PFSK-1 (cell line): ENCODE data around the gene SMG1.

Experiments
- FOXP2 ChIP-seq: optimal IDR thresholded peaks from 2 replicates; pipeline ENCODE3; 2011; ENCODE audit warnings: borderline replicate concordance, control low read depth, inconsistent platforms; ENCODE audit not compliant: insufficient read depth; ENCODE audit errors: extremely low read length, extremely low read depth
- POLR2AphosphoS5 ChIP-seq: IDR thresholded peaks from 2 replicates; pipeline ENCODE4 v1.6.1; 2012; ENCODE audit warnings: low read depth, mild to moderate bottlenecking, control low read depth, low read length, moderate library complexity
- SIN3A ChIP-seq: IDR thresholded peaks from 2 replicates; pipeline ENCODE4 v1.6.1; 2012; ENCODE audit warnings: mild to moderate bottlenecking, low read length, moderate library complexity, borderline replicate concordance; ENCODE audit not compliant: insufficient read depth
- TAF1 ChIP-seq: IDR thresholded peaks from 2 replicates; pipeline ENCODE4 v1.6.1; 2012; ENCODE audit warnings: low read length, control low read depth, borderline replicate concordance; ENCODE audit not compliant: insufficient read depth
- TF ChIP-seq, protein P1 (sequence below), 2 experiments: IDR thresholded peaks; 2 replicates each; pipeline versions ENCODE4 v1.6.1 to v1.8.0; 2011 to 2012; ENCODE audit warnings: low read depth in 2 of 2, low read length in 2 of 2, control low read depth in 1 of 2, inconsistent platforms in 1 of 2, mild to moderate bottlenecking in 1 of 2, moderate library complexity in 1 of 2; ENCODE audit not compliant: insufficient read depth in 1 of 2

Gene SMG1

DNA sequence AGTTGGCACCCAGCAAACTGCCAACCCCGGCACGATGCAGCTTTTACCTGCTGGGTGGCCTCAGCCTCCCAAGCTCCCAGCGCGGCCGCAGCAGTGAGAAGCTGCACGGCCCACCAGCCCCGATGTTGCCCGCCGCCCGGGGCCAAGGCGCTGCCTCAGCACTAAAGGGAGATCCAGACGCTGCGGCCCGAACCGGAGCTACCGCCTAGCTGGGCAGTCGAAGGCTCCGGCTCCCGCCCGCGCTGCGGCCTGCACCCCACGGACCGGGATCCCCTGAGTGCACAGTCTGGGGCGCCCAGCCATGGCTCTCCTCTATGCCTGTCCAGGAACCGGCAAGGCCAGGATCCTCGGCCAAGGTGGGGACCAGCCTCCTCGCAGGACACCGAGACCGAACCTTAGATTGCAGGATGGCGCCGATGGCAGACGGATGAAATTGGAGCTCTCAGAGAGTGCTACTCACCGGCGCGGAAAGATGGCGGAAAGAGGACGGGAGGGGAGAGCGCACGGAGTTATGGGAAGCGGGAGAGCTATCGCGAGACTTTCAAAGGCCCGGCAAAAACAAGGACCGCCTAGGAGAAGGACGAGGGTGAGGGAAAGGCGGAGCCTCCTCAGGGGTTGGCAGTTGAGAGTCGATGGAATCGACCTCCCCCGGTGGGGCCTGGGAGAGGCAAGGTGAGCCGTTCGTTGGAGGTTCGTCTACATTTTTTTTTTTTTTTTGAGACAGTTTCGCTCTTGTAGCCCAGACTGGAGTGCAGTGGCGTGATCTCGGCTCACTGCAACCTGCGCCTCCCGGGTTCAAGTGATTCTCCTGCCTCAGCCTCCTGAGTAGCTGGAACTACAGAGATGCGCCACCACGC lies 136.1 kb downstream of the SMG1 start, which contains the start of gene RPS15A:
RPS15A (minus strand) TSS at position 485 of the 857 bp plus-strand sequence. CDS start 1,221 bp downstream, outside the sequence.
- TF ChIP-seq TAF1 = peak; percentile 96
- TF ChIP-seq SIN3A = no peak
- no peak for TF ChIP-seq FOXP2
- TF ChIP-seq, protein P1, sequence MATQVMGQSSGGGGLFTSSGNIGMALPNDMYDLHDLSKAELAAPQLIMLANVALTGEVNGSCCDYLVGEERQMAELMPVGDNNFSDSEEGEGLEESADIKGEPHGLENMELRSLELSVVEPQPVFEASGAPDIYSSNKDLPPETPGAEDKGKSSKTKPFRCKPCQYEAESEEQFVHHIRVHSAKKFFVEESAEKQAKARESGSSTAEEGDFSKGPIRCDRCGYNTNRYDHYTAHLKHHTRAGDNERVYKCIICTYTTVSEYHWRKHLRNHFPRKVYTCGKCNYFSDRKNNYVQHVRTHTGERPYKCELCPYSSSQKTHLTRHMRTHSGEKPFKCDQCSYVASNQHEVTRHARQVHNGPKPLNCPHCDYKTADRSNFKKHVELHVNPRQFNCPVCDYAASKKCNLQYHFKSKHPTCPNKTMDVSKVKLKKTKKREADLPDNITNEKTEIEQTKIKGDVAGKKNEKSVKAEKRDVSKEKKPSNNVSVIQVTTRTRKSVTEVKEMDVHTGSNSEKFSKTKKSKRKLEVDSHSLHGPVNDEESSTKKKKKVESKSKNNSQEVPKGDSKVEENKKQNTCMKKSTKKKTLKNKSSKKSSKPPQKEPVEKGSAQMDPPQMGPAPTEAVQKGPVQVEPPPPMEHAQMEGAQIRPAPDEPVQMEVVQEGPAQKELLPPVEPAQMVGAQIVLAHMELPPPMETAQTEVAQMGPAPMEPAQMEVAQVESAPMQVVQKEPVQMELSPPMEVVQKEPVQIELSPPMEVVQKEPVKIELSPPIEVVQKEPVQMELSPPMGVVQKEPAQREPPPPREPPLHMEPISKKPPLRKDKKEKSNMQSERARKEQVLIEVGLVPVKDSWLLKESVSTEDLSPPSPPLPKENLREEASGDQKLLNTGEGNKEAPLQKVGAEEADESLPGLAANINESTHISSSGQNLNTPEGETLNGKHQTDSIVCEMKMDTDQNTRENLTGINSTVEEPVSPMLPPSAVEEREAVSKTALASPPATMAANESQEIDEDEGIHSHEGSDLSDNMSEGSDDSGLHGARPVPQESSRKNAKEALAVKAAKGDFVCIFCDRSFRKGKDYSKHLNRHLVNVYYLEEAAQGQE (IDR thresholded peaks at IDR 0.05; ENCODE audit: insufficient read depth in 1 of 2, low read depth in 2 of 2, low read length in 2 of 2) = 0 out of 4 replicates have a peak, but pooled peaks of 1 of the 2 experiments have one; percentile 62
- TF ChIP-seq POLR2AphosphoS5 = peak; percentile 98

DNA sequence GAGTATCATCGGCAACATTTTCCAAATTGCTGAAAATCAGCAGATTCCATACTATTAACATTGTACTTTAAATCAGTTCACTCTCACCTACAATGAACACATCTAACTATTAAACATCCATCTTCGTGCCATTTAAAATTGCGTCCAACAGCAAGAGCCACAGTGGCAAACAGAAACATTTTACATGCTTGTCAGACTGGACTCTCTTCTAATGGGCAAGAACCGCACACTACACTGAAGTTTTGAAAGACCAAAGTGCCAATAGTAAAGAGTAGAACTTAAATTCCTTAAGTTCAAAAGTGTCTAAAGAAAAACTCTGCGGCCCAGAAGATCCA lies 136.7 kb downstream of the SMG1 start:
- TF ChIP-seq POLR2AphosphoS5 (no peak), FOXP2 (no peak), TAF1 (no peak)
- TF ChIP-seq, protein P1 (IDR thresholded peaks at IDR 0.05; ENCODE audit: insufficient read depth in 1 of 2, low read depth in 2 of 2, low read length in 2 of 2) = no peak

DNA sequence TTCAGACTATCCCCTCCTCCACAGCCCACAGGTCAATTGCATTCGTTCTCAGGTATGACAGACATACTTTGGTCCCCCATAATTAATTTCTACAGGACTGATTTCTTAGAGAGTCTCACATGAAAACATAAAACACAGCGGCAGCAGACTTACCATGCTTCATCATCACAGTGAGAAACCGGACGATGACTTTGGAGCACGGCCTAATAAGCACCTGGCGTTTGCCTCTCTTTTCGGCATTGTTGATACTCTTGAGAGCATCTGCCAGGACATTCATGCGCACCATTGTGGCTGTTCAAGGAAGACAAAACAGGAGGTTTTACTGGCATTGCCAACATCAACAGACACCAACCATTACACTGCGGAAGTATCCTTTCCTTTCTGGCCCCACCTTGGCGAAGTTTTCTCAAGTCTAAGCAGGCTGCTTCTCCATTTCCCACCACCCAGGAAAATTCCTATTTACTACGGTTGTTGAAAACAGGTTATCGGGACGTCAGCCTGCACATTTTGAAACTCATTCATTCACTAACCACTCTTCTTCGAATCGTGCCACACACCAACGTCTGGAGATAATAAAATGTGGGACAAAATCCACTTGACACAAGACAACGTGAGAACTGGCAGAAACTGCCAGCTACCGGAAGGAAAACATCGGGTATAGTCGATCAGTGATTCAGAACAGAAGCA lies 137.2 kb downstream of the SMG1 start:
- TF ChIP-seq FOXP2 (no peak), SIN3A (no peak), TAF1 (no peak), POLR2AphosphoS5 (no peak)
- TF ChIP-seq, protein P1 (IDR thresholded peaks at IDR 0.05; ENCODE audit: insufficient read depth in 1 of 2, low read depth in 2 of 2, low read length in 2 of 2) = no peak

DNA sequence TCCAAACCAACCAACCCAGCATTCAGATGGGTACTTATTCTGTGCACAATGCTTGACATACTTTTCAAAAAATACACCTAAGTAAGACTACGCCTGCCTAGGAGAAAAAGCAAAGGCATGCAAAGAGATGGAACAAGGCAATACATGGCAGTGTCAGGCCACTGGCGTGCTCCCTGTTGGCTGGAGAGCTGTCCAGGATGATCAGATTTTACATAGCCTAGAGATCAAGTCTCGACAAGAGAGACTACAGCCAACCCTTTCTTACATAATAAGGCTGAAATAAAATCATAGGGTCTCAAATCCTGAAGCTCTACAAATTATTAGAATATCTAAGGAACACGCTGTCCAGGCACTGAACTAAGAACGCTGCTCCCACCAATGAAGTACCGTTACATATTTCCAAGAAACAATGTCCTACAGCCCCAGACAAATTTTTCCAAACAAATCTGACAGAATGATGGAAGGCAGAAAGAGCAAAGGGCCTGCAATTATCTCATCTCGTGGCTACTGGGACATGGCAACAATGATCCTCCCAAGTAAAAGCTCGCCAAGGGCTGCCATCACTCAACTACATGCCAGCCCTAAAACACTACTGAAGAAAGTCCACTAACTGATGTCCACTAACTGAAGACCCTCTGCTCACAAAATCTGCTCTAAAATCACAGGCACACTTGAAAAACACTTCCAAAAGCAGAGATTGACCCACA lies 141.1 kb downstream of the SMG1 start:
- TF ChIP-seq TAF1 (no peak), SIN3A (no peak), FOXP2 (no peak), POLR2AphosphoS5 (0 out of 2 replicates have a peak, but pooled peaks have one; percentile 7)
- TF ChIP-seq, protein P1 (IDR thresholded peaks at IDR 0.05; ENCODE audit: insufficient read depth in 1 of 2, low read depth in 2 of 2, low read length in 2 of 2) = no peak
